Osteoblast (primary cell): ENCODE measurements around the gene MYL12A. TPM values are rescaled to one million over a fixed set of nuclear protein-coding genes. Genes with fewer than 3 reads are reported as not detected.
"Not testable (repeated sequence)": the region's sequence is repeated elsewhere in the genome, so short reads cannot be mapped to it uniquely, and the experiment has no call there.

ENCODE experiments used
- DNase-seq: peaks from one replicate; pipeline ENCODE4 v3.0.0; 2011; ENCODE audit warnings: low spot score, mixed read lengths; ENCODE audit not compliant: insufficient read length; ENCODE audit errors: missing footprints
- H2AFZ ChIP-seq: 2 replicates; pipeline ENCODE4 v1.6.0; 2011; ENCODE audit warnings: mild to moderate bottlenecking, low read length
- H3K27ac ChIP-seq: 2 replicates; pipeline ENCODE4 v1.5.1; 2011; ENCODE audit warnings: mild to moderate bottlenecking, low read depth, low read length, moderate library complexity
- H3K27me3 ChIP-seq: 2 replicates; pipeline ENCODE4 v1.6.0; 2012; ENCODE audit warnings: mild to moderate bottlenecking, control low read depth, inconsistent platforms, low read length, moderate library complexity; ENCODE audit not compliant: insufficient read depth
- H3K36me3 ChIP-seq: 2 replicates; pipeline ENCODE4 v1.5.1; 2011; ENCODE audit warnings: mild to moderate bottlenecking, low read length, control low read depth, moderate library complexity; ENCODE audit not compliant: insufficient read depth
- H3K4me1 ChIP-seq: 2 replicates; pipeline ENCODE4 v1.5.1; 2011; ENCODE audit warnings: mild to moderate bottlenecking, low read length, control low read depth, moderate library complexity; ENCODE audit not compliant: insufficient read depth
- H3K4me2 ChIP-seq: 2 replicates; pipeline ENCODE4 v1.6.0; 2011; ENCODE audit warnings: mild to moderate bottlenecking, low read length; ENCODE audit not compliant: insufficient read depth
- H3K4me3 ChIP-seq: fragments of 200-600 bp; sonication (generic); 3 replicates; pipeline ENCODE4 v1.5.1; 2012; ENCODE audit warnings: mild to moderate bottlenecking, low read length, inconsistent platforms; ENCODE audit not compliant: insufficient read depth
- H3K79me2 ChIP-seq: 2 replicates; pipeline ENCODE4 v1.6.0; 2012; ENCODE audit warnings: mild to moderate bottlenecking, low read length, control low read depth, inconsistent platforms; ENCODE audit not compliant: insufficient read depth
- H3K9me3 ChIP-seq: 2 replicates; pipeline ENCODE4 v1.5.1; 2011; ENCODE audit warnings: low read depth, low read length, control low read depth
- H4K20me1 ChIP-seq: 2 replicates; pipeline ENCODE4 v1.6.0; 2012; ENCODE audit warnings: mild to moderate bottlenecking, low read length, control low read depth; ENCODE audit not compliant: insufficient read depth
- total RNA-seq: library from RNA; depleted of rRNA; stranded (reverse); fragments of >200 nt; gene quantifications from 2 replicates; pipeline ENCODE4 v1.2.3, GENCODE V29; 2012
- TF ChIP-seq, protein P1 (sequence below): IDR thresholded peaks from 2 replicates; pipeline ENCODE4 v1.5.1; 2011; ENCODE audit warnings: mild to moderate bottlenecking, low read depth, low read length, moderate library complexity; ENCODE audit errors: extremely low read depth

Gene MYL12A
- total RNA-seq: 572 and 626 TPM in 2 replicates

DNA sequence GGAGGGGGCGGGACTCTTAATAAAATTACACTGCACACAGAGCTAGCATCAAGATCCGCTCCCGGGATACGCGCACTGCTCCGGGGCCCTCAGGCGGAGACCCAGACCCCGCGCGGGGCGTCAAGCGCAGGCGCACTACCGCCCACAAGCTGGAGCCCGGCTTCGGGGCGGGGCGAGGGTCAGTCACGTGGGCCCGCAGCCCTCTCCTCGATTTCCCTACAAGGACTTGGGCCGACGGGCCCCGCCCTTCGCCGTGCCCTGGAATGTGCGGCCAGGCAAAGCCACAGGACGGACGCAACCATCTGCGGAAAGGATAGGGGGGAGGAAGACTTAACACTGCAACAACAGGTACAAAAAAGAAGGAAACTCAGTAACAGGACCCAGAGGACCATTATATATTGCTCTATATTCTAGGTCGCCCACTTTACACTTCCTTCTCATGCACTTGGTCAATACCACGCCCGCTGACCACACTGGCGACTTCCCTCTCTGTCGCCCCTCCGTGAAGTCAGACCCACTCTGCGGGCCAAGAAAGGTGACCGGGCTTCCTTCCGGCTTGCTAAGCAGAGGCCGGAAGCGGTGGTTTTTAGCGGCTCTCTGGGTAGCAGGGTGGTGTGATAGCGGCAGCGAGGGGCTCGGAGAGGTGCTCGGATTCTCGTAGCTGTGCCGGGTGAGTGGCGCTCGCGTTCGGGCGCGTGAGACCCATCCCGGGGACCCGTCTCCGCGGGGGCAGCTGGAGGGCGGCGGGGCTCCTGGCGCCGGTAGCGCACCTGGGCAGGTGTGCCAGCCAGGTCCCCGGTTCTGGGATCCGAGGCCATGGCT is at the start of gene MYL12A:
Gene MYL12A, plus strand, starts transcription at position 562 of the 822 bp plus-strand sequence. CDS start 5,447 bp downstream, outside the sequence.
- Histone ChIP-seq H3K27me3 (no peaks in the 10 kb centered on the region), H3K9me3 (no peaks in the 10 kb centered on the region), H3K27ac (peak within 1 kb of the TSS; percentile 98), H2AFZ (peak within 1 kb of the TSS; percentile 85), H3K36me3 (peaks cover 14% of the 10 kb centered on the region), H3K4me2 (peak within 1 kb of the TSS; percentile 97), H3K4me3 (peak within 1 kb of the TSS; percentile 92), H3K79me2 (peaks cover 45% of the 10 kb centered on the region), H3K4me1 (peaks cover 41% of the 10 kb centered on the region), H4K20me1 (peaks cover 9% of the 10 kb centered on the region)
- TF ChIP-seq, protein P1, sequence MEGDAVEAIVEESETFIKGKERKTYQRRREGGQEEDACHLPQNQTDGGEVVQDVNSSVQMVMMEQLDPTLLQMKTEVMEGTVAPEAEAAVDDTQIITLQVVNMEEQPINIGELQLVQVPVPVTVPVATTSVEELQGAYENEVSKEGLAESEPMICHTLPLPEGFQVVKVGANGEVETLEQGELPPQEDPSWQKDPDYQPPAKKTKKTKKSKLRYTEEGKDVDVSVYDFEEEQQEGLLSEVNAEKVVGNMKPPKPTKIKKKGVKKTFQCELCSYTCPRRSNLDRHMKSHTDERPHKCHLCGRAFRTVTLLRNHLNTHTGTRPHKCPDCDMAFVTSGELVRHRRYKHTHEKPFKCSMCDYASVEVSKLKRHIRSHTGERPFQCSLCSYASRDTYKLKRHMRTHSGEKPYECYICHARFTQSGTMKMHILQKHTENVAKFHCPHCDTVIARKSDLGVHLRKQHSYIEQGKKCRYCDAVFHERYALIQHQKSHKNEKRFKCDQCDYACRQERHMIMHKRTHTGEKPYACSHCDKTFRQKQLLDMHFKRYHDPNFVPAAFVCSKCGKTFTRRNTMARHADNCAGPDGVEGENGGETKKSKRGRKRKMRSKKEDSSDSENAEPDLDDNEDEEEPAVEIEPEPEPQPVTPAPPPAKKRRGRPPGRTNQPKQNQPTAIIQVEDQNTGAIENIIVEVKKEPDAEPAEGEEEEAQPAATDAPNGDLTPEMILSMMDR: no peak
- peak; percentile 96 for DNase-seq

DNA sequence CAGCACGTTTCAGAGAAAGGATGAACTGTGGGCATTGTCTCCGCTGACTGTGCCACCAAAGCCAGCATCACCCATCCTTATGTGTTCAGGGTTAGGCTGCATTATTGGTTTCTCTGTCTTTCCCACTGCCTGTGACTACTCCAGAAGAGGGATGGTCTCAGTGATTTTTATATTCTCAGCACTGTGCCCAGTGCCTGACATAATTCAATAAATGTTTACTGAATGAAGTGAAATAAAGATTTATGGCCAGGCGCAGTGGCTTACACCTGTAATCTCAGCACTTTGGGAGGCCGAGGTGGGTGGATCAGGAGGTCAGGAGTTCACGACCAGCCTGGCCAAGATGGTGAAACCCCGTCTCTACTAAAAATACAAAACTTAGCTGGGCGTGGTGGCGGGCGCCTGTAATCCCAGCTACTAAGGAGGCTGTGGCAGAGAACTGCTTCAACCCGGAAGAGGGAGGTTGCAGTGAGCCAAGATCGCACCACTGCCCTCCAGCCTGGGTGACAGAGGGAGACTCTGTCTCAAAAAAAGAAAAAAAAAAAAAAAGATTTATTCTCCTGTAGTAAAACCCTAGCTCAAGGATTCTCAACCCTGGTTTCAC is 49.2 kb upstream of the MYL12A start:
- H3K4me1 ChIP-seq, H3K36me3 ChIP-seq, DNase-seq, H3K9me3 ChIP-seq, H3K79me2 ChIP-seq, H2AFZ ChIP-seq, H3K4me3 ChIP-seq, H3K27ac ChIP-seq, H3K4me2 ChIP-seq, H4K20me1 ChIP-seq, H3K27me3 ChIP-seq: not testable (repeated sequence)

DNA sequence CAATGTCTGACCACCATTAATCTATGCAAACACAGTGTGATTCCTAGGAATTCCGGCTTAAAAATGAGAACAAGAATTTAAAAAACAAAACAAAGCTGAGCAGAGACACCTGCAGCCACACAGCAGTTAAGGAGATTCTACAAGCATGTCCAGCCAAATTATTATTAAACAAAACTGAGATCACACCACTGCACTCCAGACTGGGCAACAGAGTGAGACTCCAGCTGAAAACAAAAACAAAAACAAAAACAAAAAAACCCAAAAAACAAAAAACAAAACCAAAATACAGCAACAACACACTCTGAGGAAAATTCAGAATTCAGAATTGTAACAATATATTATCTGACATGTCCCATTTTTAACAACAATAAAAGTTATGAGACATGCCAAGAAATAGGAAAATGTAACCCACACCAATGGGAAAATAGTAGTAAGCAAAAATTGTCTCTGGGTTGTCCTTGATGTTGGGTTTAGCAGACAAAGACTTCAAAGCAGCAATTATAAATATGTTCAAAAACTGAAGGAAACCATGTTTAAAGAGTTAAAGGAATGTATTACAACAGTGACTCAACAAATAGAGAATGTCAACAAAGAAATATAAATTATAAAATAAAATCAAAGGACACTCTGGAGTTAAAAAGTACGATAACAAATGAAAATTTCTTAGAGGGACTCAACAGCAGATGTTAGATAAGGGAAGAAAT is 47.5 kb upstream of the MYL12A start:
- Histone ChIP-seq H3K36me3 (no peaks in the 10 kb centered on the region), H4K20me1 (no peaks in the 10 kb centered on the region), H3K79me2 (no peaks in the 10 kb centered on the region), H3K4me1 (no peaks in the 10 kb centered on the region), H3K27me3 (peaks cover 3% of the 10 kb centered on the region), H3K4me3 (no peak overlapping the region), H2AFZ (no peak overlapping the region), H3K27ac (no peak overlapping the region), H3K4me2 (no peak overlapping the region), H3K9me3 (no peaks in the 10 kb centered on the region)
- DNase-seq: no peak
- TF ChIP-seq, protein P1: no peak

DNA sequence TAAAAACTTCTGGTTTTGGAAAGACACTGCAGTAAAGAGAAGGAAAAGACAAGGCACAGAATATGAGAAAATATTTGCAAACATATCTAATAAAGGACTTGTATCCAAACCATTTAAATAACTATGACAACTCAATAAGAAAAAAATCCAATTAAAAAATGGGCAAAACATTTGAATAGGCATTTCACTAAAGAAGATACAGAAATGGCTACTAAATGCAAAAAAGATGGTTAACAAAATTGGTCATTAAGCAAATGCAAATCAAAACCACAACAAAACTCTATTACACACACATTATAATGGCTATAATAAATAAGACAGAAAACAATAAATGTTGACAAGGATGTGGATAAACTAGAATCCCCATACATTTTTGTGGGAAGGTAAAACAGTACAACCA is 42.4 kb upstream of the MYL12A start:
- TF ChIP-seq, protein P1: no peak
- no peaks in the 10 kb centered on the region for H3K9me3 ChIP-seq
- no peak overlapping the region for H3K27ac ChIP-seq
- H3K4me3 ChIP-seq: no peak overlapping the region
- no peaks in the 10 kb centered on the region for H3K4me1 ChIP-seq
- no peaks in the 10 kb centered on the region for H3K79me2 ChIP-seq
- no peak overlapping the region for H3K4me2 ChIP-seq
- no peaks in the 10 kb centered on the region for H3K27me3 ChIP-seq
- H4K20me1 ChIP-seq: no peaks in the 10 kb centered on the region
- no peaks in the 10 kb centered on the region for H3K36me3 ChIP-seq
- no peak for DNase-seq
- no peak overlapping the region for H2AFZ ChIP-seq
